ENCODE results near the gene PRKRA.
"Not testable (repeated sequence)": the region's sequence is repeated elsewhere in the genome, so short reads cannot be mapped to it uniquely, and the experiment has no call there.

Gene PRKRA

DNA sequence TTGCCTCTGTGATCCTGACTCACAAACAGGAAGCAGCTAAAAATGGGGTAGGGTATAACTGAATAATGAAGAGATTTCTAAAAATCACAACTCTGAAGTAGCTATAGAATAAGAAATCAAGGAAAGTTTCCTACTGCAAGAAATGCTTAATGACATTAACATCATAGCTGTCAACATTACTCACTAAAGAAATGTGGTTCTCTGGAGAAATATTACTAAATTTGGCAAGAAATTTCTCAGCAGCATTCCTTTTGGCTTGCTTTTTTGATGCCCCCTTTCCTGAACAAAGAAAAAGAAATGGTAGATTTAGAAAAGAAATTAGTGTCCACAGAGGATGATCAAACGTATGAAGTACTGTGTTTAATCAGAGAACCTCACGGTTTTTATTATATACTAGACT, 9.5 kb downstream of the PRKRA start:
- no peaks in the 10 kb centered on the region for H3K9me3 ChIP-seq (ENCODE audit: control insufficient read depth, insufficient read depth, low read length)

DNA sequence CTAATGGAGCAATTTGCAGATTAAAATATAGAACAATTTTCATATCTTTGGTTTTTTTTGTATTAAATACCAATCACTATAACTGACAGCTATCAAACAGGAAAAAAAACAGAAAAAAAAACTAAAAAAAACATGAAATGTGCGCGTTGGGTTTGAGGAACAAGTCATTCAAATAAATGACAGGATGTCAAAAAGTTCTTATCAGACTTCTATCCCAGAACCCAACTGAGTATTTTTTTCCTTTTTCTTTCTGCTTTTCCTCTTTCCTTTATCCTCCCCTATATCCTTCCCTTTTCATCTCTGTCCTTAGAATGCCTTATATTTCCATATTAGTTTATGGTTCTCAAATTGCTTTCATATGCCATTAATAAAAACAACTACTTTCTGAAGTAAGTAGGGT, 14.3 kb downstream of the PRKRA start:
- Histone ChIP-seq H3K36me3 (ENCODE audit: insufficient read depth, low read length) (peaks cover 8% of the 10 kb centered on the region; the same call in 1 of the 2 replicates), H3K9me3 (ENCODE audit: control insufficient read depth, insufficient read depth, low read length) (no peaks in the 10 kb centered on the region)

More for the DNA sequence above, 9.5 kb downstream of the PRKRA start:
- peaks cover 5% of the 10 kb centered on the region for H3K4me1 ChIP-seq (ENCODE audit: insufficient read depth, low read length)
- H3K9ac ChIP-seq (ENCODE audit: low read depth, low read length) = no peak overlapping the region
- peaks cover 13% of the 10 kb centered on the region; the same call in 1 of the 2 replicates for H3K36me3 ChIP-seq (ENCODE audit: insufficient read depth, low read length)

DNA sequence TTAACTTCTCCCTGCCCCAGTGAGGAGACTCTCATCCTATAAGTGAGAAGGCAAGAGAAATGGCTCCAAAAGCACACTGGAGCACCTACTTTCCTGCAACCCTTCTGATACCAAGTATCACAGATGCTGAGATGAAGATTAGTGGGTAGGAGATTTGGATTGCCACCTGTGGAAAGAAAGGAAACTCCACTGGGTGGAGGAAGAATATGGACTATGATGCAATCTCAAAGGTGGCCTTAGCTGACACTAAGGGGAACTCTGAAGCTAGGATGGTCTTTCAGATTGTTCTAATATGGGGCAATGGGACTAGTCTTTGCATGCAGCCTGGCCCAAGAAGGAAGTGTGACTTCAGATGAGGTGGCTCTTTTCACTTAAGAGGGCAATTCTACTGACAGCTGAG, 21.6 kb downstream of the PRKRA start:
- Histone ChIP-seq H3K9me3 (ENCODE audit: control insufficient read depth, insufficient read depth, low read length) (no peaks in the 10 kb centered on the region), H3K4me1 (ENCODE audit: insufficient read depth, low read length) (no peaks in the 10 kb centered on the region), H3K36me3 (ENCODE audit: insufficient read depth, low read length) (peaks cover 5% of the 10 kb centered on the region; the same call in 1 of the 2 replicates), H3K9ac (ENCODE audit: low read depth, low read length) (no peak overlapping the region)

More for the DNA sequence above, 14.3 kb downstream of the PRKRA start:
- Histone ChIP-seq H3K9ac (ENCODE audit: low read depth, low read length) (no peak overlapping the region), H3K4me1 (ENCODE audit: insufficient read depth, low read length) (peaks cover 5% of the 10 kb centered on the region)

DNA sequence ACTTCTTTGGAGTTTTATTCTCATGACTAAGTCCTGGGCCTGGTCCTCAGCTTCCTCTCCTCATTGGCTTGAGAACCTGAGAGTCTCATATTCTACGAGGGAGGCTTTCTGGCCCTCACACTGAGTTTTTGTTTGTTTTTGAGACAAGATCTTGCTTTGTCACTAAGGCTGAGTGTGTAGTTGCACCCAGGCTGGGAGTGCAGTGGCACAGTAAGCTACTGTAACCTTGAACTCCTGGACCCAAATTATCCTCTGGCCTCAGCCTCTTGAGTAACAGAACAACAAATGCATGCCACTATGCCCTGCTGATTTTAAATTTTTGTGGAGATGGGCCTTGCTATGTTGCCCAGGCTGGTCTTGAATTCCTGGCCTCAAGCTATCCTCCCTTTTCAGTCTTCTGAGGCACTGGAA, 22.6 kb downstream of the PRKRA start:
- H3K36me3 ChIP-seq (ENCODE audit: insufficient read depth, low read length) = 0 out of 2 replicates have a peak, but pooled peaks cover 4% of the 10 kb centered on the region

DNA sequence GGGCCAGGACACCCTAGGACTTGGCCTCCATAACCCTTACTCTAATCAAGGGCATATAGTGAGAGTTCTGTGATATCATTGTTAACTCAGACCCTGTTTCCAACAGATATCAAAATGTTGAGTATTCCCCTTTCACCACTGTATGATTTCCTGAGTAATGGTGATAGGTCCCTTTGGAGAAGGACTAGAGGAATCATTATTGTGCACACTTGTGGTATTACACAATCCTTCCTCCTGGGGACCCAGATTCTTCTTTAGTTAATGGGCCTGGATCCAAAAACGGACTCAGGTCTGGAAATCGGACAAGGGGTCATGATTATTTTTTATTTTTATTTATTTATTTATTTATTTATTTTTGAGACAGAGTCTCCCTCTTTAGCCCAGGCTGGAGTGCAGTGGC, 23.5 kb downstream of the PRKRA start:
- no peaks in the 10 kb centered on the region for H3K4me1 ChIP-seq (ENCODE audit: insufficient read depth, low read length)
- H3K9me3 ChIP-seq (ENCODE audit: control insufficient read depth, insufficient read depth, low read length) = no peaks in the 10 kb centered on the region; the same call in 1 of the 2 replicates
- 0 out of 2 replicates have a peak, but pooled peaks cover 4% of the 10 kb centered on the region for H3K36me3 ChIP-seq (ENCODE audit: insufficient read depth, low read length)
- H3K9ac ChIP-seq (ENCODE audit: low read depth, low read length) = no peak overlapping the region

More for the DNA sequence above, 22.6 kb downstream of the PRKRA start:
- Histone ChIP-seq H3K9ac (ENCODE audit: low read depth, low read length) (no peak overlapping the region), H3K4me1 (ENCODE audit: insufficient read depth, low read length) (no peaks in the 10 kb centered on the region), H3K9me3 (ENCODE audit: control insufficient read depth, insufficient read depth, low read length) (no peaks in the 10 kb centered on the region)

DNA sequence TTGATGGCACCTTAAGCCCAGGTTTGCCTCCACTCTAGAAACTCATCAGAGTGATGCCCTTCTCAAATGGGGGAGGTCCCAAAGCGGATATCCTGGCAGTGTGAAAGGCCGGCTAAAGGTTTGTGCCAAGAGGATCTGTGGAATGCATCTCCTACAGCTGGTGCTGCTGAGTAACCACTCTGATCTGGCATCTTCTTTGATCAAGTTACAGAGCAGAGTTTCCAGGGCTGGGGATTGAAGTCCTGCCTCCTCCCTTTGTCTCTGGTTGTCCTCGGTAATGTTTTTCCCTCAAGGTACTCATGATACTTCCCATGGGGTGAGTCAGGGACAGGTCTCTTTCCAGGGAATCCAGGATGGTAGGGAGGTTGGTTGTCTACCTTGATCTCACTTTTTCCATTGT, 24.6 kb downstream of the PRKRA start:
- H3K9ac ChIP-seq (ENCODE audit: low read depth, low read length) = no peak overlapping the region
- H3K9me3 ChIP-seq (ENCODE audit: control insufficient read depth, insufficient read depth, low read length) = no peaks in the 10 kb centered on the region; the same call in 1 of the 2 replicates
- H3K36me3 ChIP-seq (ENCODE audit: insufficient read depth, low read length) = 0 out of 2 replicates have a peak, but pooled peaks cover 4% of the 10 kb centered on the region

DNA sequence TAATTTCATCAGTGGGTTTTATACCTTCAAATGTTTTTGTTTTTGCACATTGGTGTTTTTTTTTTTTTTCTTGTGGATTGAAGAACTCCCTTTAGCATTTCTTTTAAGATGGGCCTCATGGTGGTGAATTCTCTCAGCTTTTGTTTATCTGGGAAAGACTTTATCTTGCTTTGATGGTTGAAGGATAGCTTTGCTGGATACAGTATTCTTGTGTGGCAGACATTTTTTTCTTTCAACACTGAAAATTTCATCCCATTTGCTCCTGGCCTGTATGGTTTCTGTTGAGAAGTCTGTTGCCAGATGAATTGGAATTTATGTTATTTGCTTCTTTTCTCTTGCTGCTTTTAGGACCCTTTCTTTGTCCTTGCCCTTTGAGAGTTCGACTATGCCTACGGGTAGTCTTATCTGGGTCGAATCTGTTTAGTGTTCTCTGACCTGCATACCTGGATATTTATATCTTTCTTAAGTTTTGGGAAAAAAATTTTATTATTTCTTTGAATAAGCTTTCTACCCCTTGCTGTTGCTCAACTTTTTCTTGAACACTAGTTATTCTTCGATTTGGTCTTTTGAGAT, 25.6 kb downstream of the PRKRA start:
- 0 out of 2 replicates have a peak, but pooled peaks cover 4% of the 10 kb centered on the region for H3K36me3 ChIP-seq (ENCODE audit: insufficient read depth, low read length)
- no peaks in the 10 kb centered on the region; the same call in 1 of the 2 replicates for H3K9me3 ChIP-seq (ENCODE audit: control insufficient read depth, insufficient read depth, low read length)
- H3K9ac ChIP-seq (ENCODE audit: low read depth, low read length) = no peak overlapping the region
- H3K4me1 ChIP-seq (ENCODE audit: insufficient read depth, low read length) = no peaks in the 10 kb centered on the region

More for the DNA sequence above, 24.6 kb downstream of the PRKRA start:
- H3K4me1 ChIP-seq (ENCODE audit: insufficient read depth, low read length) = no peaks in the 10 kb centered on the region

DNA sequence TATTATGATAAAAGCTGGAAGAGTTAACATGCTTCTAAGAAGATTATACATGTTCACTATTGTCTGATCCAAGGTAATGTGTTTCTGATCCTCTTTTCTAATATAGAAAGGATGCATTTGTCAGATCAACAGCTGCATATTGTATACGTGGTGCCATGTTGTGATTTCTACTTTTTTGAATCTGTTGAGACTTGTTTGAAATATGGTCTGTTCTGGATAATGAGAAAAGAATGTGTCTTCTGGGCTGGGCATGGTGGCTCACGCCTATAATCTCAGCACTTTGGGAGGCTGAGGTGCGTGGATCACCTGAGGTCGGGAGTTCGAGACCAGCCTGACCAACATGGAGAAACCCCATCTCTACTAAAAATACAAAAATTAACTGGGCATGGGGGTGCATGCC, 27.2 kb downstream of the PRKRA start:
- not testable (repeated sequence) for H3K36me3 ChIP-seq (ENCODE audit: insufficient read depth, low read length); H3K9ac ChIP-seq (ENCODE audit: low read depth, low read length); H3K9me3 ChIP-seq (ENCODE audit: control insufficient read depth, insufficient read depth, low read length); H3K4me1 ChIP-seq (ENCODE audit: insufficient read depth, low read length)

DNA sequence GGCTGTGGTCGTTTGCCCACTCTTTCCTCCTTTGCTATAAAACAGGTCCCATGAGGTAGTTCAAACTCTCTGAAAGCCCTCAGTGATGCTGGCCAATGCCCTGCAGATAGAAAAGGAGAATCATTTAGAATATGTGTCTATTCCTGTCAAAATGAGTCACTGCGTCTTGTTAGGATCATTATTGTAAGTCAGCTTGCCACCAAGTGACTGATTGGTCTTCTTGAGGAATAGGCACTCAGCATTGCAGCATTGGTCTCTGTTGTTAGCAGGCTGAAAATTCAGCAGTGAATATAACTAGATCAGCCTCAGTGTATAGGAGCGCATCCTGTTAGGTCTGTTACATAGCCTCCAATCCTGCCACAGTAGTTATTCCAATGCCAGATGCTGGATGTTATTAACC, 28.9 kb downstream of the PRKRA start:
- no peaks in the 10 kb centered on the region for H3K4me1 ChIP-seq (ENCODE audit: insufficient read depth, low read length)
- no peaks in the 10 kb centered on the region; the same call in 1 of the 2 replicates for H3K9me3 ChIP-seq (ENCODE audit: control insufficient read depth, insufficient read depth, low read length)
- H3K36me3 ChIP-seq (ENCODE audit: insufficient read depth, low read length) = no peaks in the 10 kb centered on the region
- no peak overlapping the region for H3K9ac ChIP-seq (ENCODE audit: low read depth, low read length)

DNA sequence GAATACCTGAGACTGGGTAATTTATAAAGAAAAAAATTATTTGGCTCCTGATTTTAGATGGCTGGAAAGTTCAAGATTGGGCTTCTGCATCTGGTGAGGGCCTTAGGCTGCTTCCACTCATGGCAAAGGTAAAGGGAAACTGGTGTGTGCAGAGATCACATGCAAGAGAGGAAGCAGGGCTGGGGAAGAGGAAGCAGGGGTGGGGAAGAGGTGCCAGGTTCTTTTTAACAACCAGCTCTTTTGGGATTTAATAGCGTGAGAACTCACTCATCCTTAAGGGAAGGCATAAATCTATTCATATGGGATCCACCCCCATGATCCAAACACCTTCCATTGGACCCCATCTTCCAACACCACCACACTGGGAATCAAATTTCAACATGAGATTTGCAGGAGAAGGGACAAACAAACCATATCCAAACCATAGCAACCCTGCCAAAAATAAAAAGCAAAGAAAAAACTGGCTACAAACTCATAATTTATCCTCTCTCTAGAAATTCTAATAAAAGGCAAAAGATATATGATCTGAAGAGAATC, 30.4 kb downstream of the PRKRA start:
- Histone ChIP-seq H3K36me3 (ENCODE audit: insufficient read depth, low read length) (no peaks in the 10 kb centered on the region), H3K9me3 (ENCODE audit: control insufficient read depth, insufficient read depth, low read length) (no peaks in the 10 kb centered on the region; the same call in 1 of the 2 replicates), H3K4me1 (ENCODE audit: insufficient read depth, low read length) (no peaks in the 10 kb centered on the region), H3K9ac (ENCODE audit: low read depth, low read length) (no peak overlapping the region)

DNA sequence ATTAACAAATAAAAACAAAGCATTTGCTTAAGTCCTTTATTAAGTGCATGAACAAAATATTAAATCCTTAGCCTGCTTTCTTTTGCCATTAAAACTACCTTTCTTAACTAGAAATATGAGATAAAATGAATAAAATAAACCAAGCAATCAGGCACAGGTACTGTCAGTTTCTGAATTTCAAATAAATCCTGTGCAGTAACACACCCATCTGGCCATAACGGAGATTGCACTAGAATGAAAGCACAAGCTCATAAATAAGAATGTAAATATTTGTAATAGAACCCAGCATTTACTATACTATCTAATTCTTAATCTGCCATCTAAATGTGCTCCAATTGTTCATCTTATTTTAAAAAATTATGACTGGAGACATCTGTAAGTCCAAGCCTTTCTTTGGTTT, 31.9 kb downstream of the PRKRA start:
- Histone ChIP-seq H3K9ac (ENCODE audit: low read depth, low read length) (no peak overlapping the region), H3K36me3 (ENCODE audit: insufficient read depth, low read length) (no peaks in the 10 kb centered on the region)

DNA sequence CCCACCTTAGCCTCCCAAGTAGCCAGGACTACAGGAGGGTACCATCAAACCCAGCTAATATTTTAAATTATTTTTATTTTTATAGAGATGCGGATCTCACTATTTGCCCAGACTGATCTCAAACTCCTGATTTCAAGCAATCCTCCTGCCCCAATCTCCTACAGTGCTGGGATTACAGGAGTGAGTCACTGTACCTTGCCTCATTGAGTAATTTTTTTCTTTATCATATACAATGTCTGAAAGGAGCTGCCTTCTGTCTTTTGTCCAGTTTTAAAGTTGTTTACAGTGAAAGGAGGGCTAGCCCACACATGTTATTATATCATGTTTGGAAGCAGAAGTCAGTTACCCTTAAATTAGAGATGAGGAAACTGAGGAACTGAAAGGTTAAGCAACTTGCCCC, 32.5 kb downstream of the PRKRA start:
- Histone ChIP-seq H3K36me3 (ENCODE audit: insufficient read depth, low read length) (no peaks in the 10 kb centered on the region), H3K9ac (ENCODE audit: low read depth, low read length) (no peak overlapping the region), H3K9me3 (ENCODE audit: control insufficient read depth, insufficient read depth, low read length) (no peaks in the 10 kb centered on the region; the same call in 1 of the 2 replicates)

More for the DNA sequence above, 31.9 kb downstream of the PRKRA start:
- Histone ChIP-seq H3K4me1 (ENCODE audit: insufficient read depth, low read length) (peaks cover 3% of the 10 kb centered on the region; the same call in 1 of the 2 replicates), H3K9me3 (ENCODE audit: control insufficient read depth, insufficient read depth, low read length) (no peaks in the 10 kb centered on the region; the same call in 1 of the 2 replicates)

DNA sequence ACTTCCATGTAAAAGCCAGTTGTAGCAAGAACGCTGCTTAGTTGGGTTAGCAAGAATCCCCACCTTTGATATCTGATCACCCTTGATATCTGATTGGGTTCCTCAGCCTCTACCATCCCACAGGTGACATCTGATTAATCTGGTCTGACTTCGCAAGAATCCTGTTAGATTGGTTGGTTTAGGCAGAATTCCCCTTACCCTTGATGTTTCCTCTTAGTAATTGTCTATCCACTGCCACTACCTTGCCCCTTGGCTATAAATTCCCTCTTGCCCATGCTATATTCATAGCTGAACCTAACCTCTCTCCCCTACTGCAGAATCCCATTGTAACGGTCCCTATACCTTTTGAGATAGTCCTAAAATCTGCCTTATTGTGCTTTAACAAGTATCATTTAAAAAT, 33.1 kb downstream of the PRKRA start:
- H3K9me3 ChIP-seq (ENCODE audit: control insufficient read depth, insufficient read depth, low read length) = no peaks in the 10 kb centered on the region; the same call in 1 of the 2 replicates
- peaks cover 3% of the 10 kb centered on the region; the same call in 1 of the 2 replicates for H3K4me1 ChIP-seq (ENCODE audit: insufficient read depth, low read length)
- H3K9ac ChIP-seq (ENCODE audit: low read depth, low read length) = no peak overlapping the region
- H3K36me3 ChIP-seq (ENCODE audit: insufficient read depth, low read length) = no peaks in the 10 kb centered on the region

More for the DNA sequence above, 32.5 kb downstream of the PRKRA start:
- peaks cover 3% of the 10 kb centered on the region; the same call in 1 of the 2 replicates for H3K4me1 ChIP-seq (ENCODE audit: insufficient read depth, low read length)

DNA sequence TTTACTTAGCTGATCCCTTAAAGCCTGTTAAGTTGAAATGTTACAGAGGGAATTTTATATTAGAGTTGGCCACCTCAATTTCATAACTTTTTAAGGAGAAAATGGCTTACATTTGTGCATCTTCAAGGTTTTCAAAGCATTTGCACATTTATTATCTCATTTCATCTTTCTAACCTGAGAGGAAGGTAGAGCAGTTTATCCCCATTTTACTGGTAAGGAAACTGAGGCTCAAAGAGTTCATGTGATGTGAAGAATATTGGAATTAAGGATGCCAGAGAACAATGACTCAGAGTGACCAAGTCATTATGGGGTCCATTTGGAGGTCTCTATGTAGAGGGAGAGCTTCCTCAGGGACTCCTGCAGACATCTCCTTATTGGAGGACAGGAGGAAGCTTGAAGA, 35.0 kb downstream of the PRKRA start:
- H3K36me3 ChIP-seq (ENCODE audit: insufficient read depth, low read length) = no peaks in the 10 kb centered on the region
- H3K4me1 ChIP-seq (ENCODE audit: insufficient read depth, low read length) = peaks cover 3% of the 10 kb centered on the region; the same call in 1 of the 2 replicates
- H3K9ac ChIP-seq (ENCODE audit: low read depth, low read length) = no peak overlapping the region

More for the DNA sequence above, 35.0 kb downstream of the PRKRA start:
- H3K9me3 ChIP-seq (ENCODE audit: control insufficient read depth, insufficient read depth, low read length) = no peaks in the 10 kb centered on the region
